ENCODE results near the gene FTO.

FTO gene

DNA sequence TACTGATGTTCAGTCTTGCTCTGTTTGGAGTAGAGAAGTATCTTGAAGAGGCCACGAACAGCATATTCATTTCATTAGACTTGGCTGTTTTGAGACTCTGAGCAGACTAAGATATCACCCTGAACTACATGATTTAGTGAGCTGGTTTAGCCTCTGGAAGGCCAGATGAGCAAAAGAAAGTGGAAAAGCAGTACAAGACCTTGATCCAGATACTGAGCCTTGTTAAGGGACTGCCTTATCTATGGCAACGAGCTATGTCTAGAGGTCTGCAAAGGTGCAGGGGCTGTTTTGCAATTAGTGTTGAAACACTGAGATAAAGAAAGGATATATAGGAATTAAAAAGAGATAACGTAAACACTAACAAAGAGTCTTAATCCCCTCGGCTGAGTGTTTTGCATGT lies 351.2 kb downstream of the FTO start:
- no peak for DNase-seq (ENCODE audit: low spot score)

DNA sequence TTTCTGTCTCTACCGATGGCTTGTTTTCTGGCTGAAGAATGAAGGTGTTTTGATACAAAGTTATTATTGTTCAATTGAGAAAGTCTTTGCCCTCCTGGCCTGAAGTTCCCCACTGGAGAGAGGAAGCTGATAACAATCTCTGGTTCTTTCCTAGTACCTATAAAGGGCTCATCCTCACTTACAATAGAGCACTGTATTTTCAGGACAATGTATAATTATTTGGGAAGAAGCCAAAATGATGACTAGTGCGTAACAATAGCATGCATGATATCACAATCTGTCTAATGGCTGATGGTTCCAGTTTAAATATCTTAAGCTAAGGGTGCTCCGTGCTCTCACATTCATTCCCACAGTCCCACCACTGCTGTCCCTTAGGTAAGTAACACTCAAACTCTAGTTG lies 351.9 kb downstream of the FTO start:
- DNase-seq (ENCODE audit: low spot score), result no peak

DNA sequence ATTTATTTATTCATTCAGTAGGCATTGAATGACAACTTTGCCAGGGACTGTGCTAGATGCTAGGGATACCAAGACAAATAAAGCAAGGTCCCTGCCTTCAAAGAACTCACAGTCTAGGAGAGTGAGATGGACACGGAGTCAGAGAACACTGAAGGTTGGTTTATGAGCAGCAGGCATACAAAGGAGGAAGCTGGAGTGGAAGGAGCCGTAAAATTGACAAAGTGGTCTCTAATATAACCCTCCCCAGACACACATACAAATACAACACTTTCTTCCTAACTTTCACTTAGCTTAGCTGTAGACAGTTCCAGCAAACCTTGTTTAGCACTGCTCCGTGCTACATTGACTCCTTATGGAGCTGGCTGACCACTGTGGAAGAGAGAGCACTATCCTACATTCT lies 353.0 kb downstream of the FTO start:
- DNase-seq (ENCODE audit: low spot score), result no peak

DNA sequence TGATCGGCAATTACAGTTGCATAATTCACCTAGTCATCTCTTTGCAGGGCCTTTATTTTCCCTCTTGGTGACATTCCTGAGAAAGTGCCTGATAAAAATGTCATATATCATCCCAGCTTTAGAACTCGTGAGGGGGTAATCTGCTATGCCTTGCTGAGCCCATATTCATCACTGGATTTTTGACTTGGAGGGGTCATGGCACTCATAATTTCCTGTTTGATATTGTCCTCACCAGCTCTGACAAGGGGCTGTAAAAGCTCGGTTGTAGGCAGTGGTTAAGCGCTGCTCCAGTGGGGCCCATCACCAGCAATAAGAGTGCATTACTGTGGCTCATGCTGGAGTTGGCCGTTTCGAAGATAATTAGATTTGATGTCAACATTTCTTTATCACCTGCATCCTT lies 355.4 kb downstream of the FTO start:
- DNase-seq (ENCODE audit: low spot score), result no peak

DNA sequence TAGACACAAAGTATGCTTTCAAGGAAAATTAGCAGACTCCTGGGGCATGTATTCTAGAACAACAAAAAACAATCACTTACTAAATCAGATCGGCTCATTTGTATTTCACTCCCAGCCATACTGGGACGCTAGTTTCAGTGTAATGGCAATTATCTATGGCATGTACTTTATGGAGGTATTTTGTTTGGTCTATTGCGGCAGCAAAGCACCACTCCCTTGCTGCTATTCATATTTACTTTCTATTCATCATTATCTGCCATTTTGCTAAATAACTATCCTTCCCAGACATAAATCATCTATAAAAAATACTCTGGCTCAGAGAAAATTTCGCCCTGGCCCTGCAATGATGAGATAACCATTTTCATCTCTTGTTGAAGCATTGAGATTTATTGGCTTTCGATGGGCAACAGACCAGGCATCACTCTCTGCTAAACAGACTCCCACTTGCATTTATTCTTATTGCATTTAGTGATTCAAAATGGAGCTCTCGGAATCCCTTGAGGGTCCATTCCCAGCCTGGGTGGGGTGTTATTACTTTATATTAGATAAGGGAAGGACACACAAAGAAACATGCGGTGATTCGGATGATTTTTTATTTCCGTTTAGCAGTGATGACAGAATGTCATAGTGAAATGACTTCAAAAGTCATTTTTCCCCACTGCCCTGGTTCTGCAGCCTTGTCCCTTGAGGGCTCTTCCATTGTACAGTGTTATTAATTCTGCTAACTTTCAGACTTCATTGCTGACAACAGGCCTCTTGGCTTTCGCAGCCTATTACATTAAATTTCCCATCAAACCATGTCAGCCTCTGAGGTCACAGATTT lies 356.9 kb downstream of the FTO start:
- no peak for DNase-seq (ENCODE audit: low spot score)

DNA sequence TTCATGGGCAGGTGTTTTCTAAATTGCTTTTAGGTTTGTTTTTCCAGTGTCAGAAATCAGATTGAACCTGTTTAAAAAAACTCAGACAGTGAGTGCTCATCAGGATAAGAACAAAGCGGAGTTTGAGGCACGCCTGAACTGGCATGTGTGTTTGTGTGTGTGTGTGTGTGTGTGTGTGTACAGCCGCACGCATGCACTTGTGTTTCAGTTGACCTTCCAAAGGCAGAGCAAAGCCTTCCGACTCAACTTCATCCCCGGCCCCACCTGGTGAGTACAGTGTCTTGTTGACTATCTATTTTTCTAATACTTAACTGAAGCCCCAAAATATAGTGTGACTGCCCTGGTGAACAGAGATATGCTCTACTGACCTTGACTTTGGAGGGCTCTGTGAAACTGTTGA lies 357.5 kb downstream of the FTO start:
- DNase-seq (ENCODE audit: low spot score), result no peak

DNA sequence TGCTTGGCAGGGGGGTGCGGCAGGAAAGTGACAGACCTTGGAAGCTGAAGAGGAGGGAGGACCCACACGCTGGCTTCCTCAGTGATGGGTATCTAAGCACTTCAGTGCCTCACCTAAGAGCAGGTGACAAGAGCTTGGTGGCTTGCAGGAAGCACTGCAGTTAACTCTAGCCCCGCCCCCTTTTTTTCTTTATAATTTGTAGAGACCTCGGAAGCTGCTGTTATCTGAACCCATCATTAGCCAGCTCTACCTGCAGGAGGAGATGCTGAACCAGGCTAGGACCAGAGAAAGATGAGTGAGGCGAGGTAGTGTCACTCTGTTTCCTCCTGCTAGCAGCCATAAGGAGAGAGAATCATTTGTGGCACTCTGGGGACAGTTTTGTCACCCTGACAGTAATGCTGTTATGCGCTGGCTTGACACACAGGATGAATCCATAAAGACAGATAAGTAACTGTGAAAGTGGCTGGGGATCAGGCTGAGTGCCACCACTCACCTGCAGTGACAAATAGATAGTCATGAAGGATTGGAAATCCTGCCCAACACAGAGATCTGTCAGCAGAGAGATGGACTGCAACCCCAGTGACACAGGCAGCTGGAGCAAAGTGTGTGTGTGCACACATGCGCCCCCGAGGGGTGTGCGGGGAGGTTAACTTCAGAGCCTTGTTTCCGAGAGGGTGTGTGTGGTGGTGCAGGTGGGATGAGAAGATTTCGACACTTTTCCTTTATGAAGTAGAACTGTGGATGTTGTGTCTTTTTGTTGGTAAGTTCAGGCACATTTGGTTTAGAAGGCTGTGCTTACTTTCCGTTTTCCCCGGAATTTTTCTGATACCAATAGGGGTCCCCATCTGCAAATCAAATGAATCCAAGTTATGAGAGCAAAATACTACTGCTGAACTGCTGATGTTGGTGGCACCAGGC lies 358.7 kb downstream of the FTO start:
- no peak for DNase-seq (ENCODE audit: low spot score)

DNA sequence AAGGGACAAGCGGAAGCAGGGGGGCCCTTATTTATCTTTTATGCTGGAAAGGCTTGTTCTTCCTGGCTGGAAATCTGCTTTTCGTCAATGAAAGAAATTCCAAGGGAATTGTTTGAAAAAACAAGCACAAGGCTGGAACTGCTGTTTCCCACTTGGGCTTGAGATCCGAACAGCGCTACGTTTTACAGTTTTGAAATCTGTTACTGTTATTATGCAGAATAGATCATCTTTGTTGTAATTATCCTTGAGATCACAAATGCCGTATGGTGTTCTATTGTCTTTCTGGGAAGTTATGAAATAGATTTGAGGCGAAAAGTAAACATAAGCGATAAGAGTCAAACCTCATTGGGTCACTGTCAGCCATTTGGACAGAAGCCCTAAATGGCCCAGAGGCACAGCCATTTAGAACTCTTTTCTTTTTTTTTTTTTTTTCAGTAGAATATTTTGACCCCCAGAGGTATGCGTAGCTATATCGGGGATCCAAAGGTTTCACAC lies 359.4 kb downstream of the FTO start:
- no peak for DNase-seq (ENCODE audit: low spot score)

DNA sequence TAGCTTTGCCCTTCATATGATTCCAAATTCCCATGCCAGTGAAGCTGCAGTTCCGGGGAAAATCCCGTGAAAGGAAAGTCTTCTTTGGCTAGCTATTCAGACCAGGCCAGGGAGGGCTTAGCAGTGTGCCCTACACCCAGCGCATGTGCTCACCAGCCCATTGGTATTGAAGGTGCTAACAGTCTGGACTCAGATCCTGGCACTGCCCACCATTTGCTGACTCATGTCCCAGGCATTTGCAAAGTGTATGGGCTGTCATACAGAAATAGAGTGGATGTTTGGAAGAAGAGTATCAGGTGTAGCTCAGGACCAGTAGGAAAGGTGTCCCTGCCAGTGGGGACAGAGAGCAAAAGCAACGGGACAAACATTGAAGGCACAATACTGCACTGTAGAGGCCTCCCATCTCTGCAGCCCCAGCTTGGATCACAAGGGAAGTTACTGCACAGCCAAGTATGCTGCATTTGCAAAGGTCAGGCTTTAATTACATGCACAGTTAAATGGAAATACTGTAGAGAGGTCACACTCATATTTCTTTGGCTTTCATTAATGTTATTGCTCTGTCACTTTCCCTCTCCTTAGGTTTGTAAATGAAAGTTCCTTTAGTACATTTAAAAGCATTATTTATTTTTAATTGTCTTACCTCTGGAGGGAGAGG lies 362.6 kb downstream of the FTO start:
- no peak for DNase-seq (ENCODE audit: low spot score)

DNA sequence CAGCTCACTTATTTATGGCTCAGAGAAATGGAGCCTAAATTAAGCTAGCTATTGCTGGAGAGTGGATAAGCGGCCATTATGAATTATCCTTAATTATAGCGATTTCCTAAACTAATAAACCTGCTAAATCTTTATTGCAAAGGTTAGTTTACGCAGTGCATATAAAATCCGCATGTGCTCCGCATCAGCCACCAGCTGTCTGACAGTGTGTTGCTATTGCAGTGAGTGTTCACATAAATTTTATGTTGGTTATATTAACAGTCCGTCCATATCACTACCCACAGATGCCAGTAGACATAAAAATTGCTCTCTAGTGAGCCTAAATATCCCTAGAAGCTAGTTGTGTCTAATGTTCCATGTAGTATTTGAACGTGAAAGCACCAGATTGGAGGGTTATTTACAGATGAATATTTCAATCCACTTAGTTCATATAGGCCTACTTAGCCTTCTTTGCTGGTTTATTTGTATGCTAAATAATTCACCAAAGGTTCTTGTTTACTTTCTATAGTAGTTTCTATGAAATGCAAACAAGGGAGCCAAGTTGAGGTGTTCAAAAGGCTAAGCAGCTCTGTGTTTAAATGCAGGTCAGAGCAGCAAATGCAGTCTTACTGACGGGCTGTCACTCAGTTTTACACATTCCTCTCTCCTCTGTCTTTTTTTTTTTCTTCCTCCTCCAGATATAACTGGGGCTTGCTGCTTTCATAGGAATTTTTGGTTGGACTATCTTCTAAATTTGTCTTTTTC lies 363.5 kb downstream of the FTO start:
- DNase-seq (ENCODE audit: low spot score), result no peak

DNA sequence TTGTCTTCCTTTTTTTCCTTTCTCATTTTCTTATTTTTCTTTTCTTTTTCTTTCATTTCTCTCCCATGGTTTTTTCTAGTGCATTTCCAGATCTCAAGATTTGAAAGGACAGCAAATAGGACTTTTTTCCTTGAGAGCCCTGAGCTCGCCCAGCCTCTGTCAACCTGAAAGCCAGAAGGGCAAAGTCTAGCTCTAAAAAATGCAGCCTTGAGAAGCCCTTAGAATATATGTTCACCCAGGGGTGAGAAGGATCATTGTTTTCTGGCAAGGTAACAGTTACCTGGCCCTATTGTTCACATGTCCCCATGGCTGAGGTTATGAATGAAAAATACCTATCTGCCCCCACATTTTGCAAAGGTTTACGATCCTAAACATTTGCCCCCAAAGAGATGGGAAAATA lies 364.3 kb downstream of the FTO start:
- DNase-seq (ENCODE audit: low spot score), result no peak

DNA sequence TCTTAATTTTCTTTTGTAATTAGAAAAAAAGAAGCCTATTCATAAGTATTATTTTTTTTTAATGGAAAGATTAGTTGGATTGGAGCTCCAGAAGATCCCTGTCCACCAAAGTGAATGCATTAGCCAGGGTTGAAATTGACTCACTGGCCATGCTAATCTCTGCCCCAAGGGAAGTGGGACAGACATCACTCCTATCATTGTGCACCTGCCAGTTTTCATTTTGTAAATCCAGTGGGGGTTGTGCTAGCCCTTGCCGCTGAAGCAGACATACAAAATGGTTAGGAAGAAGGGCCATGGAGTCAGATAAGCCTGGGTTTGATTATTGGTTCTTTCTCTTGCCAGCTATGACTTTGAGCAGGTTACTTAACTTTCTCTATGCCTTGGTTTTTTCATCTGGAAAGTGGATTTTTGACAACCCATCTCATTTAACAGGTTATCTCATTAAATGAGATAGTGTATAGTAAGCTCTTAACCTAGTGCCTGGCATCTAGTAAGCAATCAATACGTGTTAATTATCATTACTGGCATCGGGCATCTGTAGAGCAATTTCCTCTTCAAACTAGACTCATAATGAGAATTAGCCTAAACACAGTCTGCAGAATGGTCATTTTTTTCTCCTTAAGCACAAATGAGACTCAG lies 365.8 kb downstream of the FTO start:
- DNase-seq (ENCODE audit: low spot score), result no peak

DNA sequence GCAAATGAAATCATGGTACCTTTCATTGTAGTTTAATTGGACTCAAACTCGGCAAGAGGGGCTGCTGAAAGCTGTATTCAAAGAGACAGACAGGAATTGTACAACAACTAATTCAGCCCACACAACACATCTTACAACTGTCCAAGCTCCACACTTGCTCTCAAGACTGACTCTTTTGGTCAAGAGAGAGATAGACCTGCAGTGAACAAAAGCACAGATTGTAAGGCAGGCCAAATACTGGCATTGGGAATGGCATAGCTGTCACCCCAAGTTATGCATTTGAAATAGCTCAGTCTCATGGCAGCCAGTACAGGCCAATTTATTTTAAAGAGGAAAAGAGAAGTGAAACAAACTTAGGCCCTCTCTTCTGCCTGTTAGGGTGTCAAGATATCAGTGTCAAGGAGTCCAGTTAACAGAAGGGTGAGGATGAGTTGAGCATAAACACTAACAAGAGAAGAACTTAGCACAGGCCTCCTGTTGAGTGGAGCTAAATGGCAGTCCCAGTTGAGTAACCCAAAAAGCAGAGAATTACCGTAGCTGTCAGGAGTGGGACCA lies 366.9 kb downstream of the FTO start:
- peak; percentile 1 for DNase-seq (ENCODE audit: low spot score)

DNA sequence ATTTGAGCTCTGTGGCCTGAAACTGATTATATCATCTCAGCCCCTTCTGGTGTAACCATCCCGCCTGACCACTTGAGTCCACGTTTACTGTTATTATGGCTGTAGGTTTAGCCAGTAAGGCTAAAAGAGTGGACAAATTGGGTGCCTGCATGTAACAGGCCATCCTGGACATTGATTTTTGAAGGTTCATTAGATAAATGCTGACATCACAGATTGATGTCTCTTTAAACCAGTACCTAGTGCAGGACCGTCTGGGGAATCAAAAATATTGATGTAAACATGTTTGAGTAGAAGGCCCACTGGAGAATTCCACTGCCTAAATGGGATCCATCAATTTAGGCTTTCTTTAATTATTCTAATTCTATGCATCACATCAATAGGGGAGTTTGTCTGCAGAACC lies 367.6 kb downstream of the FTO start:
- no peak for DNase-seq (ENCODE audit: low spot score)

DNA sequence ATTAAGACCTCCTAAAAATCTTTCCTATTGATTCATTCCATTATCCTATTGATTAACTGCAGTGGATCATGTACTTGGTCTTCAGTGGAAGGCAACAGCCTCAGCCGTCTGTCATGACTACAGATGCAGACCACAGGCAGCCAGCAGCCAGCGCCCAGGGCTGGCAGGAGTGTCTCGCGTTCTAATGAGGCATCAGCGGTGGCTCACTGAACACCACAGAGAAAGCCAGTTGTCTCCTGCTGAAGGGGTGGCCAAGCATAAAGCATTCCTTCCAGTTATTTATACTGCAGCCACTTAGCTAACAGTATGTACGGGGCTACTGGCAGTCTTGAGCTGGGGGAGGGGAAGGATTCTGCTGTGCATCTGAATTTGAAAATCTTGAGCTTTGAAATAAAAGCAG lies 368.3 kb downstream of the FTO start:
- no peak for DNase-seq (ENCODE audit: low spot score)

DNA sequence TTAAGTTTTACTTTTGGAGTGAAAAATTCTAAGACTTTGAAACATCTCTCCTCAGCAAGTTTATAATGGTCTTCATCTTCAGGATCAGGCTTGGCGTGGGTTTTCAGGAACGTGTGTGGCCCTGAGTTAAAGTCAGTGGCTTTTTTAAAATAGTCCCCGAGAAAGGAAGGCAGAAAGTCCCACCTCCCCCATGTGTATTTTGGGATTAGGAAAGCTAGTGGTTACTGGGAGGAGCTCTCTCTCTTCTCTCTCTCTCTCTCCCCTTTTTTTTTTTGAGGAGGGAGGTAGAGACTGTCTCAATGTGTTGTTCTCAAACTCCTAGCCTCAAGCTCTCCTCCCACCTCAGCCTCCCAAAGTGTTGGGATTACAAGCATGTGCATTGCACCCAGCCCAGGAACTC lies 369.4 kb downstream of the FTO start:
- DNase-seq (ENCODE audit: low spot score), result no peak

DNA sequence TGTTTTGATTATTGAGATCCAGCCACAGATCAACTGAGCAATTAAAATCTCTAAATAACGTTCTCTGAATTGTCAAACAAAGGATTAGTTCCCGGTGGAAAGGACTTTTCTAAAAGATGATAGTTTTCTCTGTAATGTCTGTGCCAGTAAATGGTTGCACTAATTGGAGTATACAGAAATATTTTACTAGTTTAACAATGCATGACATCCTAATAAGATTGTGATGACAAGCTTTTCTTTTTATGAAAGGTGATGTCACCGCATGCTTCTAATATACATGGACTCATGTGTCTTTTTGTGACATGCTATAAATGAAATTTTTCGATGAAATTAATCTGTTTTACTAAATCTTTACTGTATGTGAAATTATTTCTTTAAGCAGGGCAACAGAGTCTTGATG lies 371.5 kb downstream of the FTO start:
- no peak for DNase-seq (ENCODE audit: low spot score)

DNA sequence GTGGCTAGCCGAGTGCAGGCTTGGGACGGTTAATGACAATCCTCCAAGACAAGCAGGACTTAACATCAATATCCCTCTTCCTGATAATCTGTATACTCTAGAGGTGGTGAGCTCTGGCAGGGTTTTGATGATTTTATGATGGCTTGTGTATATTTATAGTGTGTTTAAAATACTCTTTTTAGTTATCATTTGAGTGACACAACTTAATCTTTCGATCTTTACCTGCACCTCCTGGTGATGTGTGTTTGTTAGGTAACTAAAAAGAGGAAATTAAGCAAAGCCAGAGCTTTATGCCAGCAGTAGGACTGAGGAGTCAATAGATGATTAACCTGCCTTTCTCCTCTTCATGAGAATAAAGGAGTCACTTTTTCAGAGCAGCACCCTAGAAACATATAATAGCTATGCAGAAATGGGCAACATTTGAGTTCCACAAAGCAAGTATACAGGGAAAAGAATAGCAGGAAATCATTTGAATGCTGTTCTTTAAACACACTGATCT lies 372.1 kb downstream of the FTO start:
- no peak for DNase-seq (ENCODE audit: low spot score)

DNA sequence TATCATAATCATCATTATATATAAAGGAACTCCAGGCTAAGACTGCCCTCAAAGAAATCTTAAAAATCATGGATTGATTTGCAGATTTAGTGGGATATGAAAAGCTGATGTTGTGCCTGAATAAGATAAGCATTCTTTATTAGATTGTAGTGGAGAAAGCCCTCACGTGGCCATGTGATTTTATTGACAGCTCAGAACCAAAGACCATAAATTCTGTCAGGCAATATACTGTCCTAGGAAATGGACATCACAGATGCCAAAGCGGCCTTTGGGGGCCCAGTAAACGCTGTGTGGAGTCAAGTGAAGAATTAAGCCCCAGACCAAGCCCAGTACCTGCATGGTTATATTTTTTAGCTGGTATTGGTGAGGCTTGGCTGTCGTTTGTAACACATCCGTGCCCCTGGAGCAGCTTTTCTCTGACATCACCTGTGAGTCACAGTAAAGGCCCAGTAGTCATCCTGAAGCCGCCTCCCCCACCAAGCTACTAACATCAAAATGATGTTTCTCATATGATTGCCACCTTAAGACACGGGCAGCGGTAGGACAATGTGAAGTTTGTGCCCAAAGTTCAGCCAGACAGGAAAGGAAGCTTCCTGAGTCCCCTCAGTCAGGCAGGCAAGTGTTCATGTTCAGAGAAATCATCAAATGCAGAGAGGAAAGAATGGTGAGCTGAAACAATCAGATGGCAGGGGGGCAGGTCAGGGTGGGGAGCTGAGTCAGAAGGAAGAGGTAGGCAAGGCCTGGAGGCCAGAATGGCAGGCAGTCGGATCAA lies 373.3 kb downstream of the FTO start:
- no peak for DNase-seq (ENCODE audit: low spot score)

DNA sequence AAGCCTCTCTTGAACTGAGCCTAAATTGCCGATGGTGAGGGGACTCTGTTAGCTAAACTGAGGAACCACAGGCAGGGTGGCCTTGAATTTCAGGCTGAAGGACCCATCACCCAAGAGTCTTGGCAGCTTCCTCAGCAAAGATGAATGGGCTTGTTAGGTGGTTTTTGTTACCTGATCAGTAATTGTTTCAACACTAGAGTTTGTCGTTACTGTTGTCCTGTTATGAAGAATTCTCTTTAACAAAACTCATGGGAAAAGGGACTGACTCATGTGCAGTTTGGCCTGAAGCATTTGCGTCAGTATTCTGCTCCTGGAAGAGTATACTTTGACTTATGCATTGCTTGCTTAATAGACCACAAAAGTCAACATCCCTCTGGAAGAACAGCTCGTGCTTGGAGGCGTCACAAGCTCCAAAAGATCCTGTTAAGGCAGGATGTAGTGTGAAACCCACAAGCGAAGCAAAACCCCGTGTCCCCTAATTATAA lies 376.6 kb downstream of the FTO start:
- DNase-seq (ENCODE audit: low spot score), result no peak

Data from NAMALWA (cell line).